Kasumi-1 (cell line): ENCODE data around the gene OR2F1.

Experiments used
- DNase-seq, 2 experiments: peaks; one replicate each; lab custom pipeline; 2025; lab: John Stamatoyannopoulos, UW

The OR2F1 gene, protein sequence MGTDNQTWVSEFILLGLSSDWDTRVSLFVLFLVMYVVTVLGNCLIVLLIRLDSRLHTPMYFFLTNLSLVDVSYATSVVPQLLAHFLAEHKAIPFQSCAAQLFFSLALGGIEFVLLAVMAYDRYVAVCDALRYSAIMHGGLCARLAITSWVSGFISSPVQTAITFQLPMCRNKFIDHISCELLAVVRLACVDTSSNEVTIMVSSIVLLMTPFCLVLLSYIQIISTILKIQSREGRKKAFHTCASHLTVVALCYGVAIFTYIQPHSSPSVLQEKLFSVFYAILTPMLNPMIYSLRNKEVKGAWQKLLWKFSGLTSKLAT

DNA sequence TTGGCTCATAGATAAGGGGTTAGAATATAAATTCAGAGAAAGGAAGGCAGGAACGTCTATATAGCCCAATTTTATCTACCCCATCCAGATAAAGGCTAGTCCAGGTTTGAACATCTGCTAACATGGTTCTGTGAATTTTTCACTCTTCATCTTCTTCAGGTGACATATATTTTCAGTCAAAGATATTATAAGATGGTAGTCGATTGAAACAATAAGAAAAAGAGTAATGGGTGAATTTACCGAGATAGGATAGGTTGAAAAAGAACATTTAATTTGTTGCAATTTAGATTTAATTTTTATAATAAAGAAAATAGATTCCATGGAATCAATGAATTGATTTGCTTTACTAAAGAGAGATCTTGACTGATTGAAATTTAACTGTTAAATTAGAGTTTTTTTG is at the start of gene OR2F1:
TSS of gene OR2F1 (plus strand) at position 301 of the 400 bp plus-strand sequence. CDS start 5,127 bp downstream, outside the sequence.
- no peak for DNase-seq

DNA sequence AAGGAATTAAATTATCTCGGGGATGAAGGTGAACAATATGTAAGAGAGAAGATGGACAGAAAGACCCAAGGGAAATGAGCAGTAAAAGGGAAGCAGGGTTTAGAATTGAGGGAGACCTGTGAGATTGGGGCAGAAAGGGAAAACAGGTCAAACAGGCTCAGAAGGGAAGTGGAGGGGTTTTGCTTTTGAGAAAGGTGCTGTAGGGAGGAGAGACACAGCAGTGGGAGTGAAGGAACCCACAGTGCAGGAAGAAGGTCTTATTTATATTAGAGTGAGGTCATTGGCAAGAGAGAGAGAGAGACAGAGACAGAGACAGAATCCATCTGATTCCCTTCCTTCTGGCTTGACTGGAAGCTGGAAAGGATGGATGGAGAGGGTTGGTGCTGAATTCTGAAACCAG is 49.1 kb upstream of the OR2F1 start:
- DNase-seq, result no peak

DNA sequence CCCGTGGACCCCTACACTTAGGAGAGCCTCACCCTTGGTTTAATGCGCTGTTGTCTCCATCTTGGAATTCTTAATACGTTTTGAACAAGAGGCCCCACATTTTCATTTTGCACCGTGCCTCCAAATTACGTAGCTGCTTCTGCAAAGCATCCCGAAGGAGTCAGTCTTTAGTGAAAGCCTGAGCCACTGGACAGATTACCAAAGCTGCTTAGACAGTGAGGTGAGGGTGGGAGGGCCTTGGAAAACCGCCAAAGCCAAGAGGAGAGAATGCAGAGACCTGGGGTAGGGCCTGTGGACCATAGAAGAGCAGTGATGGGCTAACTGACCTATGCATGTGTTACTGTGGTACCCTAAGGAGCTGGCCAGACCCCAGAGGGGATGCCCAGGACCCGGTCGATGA is 48.5 kb upstream of the OR2F1 start:
- no peak for DNase-seq

DNA sequence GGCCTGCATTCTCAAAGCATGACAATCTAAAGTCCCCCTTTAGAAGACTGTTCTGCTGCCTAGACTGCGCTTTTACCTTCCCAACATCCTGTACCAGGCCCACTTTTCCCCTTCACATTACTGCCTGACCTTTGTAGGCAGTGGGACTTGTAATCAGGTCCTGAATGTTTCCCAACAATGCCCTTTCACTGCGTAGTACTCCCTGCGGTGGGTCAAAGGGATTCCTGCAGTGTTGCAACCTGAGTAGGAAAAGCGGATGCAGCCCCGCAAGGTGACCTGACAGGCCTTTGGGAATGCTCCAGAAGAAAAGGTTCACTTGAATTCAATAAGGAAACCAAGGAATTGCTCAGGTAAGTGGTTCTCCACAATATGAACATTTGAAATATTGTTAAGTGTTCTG is 47.7 kb upstream of the OR2F1 start:
- DNase-seq, result no peak

DNA sequence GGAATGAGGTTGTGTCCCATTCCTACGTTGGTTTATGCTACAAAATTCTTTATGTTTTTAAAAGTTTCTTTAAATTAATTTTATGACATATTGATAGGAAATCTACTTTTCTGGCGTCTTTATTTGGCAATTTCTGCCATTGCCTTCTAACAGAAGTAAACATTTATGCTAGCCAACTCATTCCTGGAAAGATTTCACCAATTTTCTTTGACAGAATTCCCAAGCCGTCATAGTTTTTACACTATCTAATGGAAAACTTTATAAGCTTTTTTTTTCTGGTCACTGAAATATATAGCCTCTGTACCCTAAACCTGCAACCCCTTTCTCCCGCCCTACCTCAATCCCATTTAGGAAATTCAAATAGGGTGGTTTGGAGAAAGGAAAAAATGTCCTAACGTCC is 46.5 kb upstream of the OR2F1 start:
- DNase-seq, result no peak

DNA sequence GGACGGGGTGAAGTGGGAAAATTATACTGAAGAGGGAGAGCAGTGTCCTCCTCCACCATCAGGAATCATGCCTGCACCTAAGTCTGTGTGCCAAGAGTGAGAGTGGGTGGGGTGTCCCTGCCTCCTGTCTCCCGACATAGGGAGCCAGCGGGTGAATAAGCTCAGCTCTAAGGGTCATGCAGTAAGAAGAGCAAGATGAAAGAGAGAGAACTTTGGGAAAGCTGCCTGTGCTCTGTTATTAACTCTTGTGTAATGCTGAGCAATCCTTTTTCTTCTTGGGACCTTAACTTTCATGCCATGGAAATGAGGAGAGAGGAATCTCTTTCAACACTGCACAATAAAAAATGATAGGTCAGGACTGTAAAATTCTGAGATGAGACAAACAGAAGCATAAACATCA is 44.8 kb upstream of the OR2F1 start:
- no peak for DNase-seq

DNA sequence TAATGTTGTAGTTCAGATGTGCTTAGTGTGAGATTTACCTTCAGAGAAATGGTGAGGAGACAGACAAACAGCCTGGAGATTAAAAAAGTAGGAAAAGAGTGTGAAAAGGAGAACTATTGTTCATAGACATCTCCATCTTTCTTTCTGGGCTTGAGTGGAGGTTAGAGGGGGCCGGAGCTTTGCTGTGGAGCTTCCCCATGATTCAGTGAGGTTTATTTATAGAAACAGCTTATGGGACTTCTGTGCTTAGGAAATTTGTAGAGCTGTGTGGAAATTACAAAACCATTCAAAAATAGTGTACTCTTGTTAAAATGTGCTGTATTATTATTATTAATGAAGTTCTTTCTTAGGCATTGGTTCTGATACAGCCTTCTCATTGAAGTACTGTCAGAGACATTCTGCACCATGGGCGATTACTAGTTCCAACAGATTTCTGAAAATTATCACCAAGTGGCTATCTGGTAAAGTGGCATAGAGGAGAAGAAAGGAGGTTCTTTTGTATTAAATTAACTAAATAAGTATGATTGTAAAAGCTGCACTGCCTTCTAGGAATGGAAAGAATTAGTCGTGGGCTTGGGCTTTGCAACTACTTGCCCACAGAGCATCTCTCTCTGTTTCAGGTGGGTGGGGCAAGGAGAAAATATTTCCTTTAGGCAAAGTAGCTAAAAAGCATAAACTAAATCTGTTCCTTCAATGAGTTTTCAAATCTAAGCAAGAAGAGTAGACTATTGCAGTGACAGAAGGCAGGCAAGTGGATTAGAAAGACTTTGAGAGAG is 44.0 kb upstream of the OR2F1 start:
- no peak for DNase-seq

DNA sequence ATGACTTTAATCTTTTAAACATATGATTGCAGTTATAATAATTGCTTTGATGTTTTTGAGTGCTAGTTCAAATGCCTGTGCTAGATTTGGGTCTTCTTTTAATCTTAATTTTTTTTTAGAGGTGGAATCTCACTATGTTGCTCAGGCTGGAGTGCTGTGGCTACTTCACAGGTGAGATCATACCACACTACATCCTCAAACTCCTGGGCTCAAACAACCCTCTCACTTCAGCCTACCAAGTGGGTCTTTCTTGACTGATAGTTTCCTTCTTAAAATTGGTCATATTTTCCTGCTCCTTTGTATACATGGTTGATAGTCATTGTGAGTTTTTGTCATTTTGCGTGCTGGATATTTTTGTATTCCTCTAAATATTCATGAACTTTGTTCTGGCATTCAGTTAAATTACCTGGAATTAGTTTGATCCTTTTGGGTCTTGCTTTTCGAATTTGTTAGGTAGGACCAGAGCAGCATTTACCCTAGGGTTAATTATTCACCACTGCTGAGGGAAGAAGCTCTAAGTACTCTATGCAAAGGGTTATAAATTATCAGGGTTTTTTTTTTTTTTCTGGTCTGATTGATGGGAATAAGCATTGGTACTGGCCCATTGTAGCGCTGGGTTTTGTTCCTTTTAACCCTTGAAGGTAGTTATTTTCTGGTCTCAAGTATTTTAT is 40.6 kb upstream of the OR2F1 start:
- DNase-seq, result no peak

DNA sequence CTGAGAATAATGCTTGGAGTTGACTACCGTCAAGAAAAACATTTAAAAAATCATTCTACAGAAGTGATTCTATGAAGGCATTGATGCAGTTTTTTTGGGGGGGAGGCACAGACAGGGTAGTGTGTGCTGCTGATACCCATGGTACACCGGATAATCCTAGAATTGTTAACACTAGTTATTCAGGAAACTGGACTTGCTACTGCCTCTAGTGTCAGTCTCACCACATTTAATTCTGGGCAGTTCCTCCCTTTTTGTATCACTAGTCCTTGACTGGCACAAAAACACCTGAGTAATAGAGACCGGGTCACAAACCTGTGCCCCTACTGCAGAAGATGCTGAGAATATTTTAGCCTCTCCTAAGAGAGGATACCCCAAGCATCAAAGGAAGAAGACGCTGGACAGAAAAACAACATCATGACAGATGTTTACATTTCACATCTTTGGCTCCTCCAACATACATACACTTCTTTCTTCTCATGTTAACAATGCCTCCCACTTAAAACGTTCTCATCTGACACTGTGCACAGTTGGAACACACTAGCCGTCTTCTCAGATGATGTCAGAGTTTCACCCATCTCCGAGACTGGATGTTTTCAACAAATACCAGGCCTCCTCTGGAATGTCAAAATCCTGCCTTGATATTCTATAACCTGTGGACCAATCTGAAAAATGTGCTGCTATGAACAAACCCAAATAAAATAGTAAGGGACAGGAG is 39.5 kb upstream of the OR2F1 start:
- no peak for DNase-seq

DNA sequence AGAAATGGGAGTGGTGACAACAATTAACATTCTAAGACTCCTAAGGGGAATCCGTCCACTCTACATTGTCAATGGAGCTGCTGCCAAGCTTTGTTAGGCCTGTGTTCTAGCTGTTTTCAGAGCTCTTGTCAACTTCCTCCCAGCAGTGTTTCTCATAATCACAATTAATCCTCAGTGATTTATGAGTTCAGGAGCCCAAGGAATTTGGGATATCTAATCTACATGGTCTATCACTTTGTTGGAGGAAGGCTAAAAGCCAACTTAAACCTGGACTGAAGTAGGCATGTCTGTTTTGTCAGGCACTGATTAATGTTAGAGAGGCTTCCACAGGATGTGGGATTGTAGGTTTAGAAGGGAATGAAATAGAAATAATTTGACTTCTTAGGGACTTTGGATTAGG is 29.8 kb upstream of the OR2F1 start:
- no peak for DNase-seq

DNA sequence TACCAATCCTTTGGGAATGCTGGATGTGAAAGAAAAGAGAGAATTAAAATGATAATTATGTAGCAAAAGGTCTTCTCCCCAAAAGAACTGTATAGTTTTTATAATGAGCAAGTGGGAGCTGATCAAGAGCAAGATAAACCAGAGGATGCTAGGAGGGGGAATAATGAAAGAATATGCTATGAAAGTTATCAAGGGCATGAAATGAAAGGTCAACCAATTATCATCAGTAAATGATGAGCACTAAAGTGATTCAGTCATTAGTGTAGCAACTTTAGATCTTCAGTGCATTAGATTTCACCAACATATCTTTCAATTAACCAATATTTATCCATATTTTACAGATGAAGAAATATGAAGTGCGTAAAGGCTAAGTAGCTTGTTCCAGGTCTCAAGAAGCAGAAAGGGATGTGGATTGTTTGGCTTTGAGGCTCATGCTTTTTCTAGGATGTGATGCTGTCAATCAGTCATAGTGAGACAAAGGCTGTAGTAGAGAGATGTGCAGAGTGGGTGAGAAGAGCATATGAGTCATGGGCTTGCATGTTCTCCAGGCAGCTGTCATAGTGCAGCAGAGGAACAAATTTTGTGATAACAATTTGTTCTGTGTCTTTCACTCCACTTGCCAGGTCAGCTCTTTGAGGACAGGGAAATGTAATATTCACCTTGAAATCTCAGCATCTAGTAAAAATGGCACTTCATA is 25.3 kb upstream of the OR2F1 start:
- no peak for DNase-seq

DNA sequence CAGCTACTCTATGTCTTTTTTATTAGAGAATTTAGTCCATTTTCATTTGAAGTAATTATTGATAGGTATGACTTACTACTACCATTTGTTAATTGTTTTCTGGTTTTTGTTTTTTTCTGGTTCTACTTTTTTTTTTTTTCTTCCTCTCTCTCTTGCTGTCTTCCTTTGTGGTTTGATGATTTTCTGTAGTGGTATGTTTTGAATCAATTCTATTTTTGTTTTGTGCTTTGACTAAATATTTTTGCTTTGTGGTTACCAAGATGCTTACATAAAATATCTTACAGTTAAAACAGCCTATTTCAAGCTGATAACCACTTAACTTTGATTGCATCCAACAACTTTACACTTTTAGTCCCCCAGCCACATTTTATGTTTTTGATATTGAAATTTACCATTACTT is 22.9 kb upstream of the OR2F1 start:
- no peak for DNase-seq

DNA sequence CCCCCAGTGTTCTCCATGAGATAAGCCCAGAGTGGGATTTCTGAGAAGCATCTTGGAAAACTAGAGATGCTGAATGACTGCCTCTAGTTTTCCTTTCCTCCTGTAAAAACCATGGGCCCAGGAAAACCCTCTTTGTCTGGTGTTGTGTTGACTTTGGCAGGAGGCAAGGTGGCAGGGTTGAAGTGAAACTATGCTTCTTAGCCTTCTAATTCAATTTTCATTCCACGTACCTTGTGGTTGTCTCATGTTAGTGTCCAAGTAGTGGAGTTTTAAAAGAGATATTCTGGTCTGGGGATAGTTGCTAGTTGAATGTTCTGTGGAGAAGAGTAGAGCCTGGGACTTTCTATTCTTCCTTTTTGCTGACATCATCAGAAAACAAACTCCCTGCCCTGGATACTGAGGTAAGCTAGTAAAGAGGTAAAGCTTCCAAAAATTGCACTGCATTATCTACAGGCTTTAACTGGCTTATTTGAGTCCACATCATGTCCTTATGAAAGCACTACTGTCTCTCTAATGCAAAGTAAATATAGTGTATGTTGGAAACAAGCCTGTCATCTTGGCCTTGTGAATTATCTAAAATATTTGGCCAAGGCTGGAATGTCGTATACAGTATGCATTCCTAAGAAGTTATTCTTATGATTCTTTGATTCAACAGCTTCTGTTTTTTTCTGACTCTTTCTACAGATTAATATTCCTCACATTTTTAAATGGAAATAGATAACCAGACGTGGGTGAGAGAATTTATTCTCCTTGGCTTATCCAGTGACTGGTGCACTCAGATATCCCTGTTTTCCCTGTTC is 19.9 kb upstream of the OR2F1 start, which contains the start of gene OR2F2:
TSS of gene OR2F2 (plus strand) at position 708 of the 800 bp plus-strand sequence. CDS start at position 708, 0 bp downstream.
- no peak for DNase-seq

DNA sequence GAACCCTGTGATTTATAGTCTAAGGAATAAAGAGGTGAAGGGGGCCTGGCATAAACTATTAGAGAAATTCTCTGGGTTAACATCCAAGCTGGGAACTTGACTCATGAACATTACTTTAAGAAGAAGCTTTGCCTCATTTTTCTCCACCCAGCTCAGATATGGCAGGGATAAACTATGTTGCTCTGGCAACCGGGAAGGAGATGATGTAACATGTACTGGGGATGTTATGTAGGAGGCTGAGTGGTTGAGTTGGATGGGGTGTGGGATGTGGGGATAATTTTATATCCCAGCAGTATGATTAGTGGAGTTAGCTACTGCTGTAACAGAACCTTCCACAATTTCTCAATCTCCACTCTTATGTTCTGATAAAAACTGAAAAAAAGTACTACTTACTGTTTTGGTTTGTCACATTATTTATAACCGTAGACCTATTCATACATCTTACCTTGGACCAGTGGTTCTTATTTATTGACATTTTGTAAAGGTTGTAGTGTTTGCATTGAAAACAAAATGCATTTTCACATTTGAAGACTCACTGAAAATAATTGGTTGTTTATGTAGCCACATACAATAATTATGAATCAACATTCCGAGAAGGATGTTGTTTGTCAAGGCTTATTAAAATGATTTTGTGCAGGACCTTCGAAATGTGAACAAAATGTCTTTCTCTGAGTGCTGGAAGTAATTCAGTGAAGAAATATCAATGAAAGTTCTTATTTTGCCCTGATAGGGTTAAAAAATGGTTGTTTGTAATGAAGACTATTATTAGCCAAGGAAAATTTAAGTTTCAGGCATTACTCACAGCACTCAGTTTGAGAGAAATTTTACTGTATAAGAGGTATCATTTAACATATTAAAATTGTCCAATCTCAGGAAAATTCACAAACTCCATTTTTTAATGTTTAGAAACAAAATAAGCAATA is 18.3 kb upstream of the OR2F1 start:
- DNase-seq, result no peak

DNA sequence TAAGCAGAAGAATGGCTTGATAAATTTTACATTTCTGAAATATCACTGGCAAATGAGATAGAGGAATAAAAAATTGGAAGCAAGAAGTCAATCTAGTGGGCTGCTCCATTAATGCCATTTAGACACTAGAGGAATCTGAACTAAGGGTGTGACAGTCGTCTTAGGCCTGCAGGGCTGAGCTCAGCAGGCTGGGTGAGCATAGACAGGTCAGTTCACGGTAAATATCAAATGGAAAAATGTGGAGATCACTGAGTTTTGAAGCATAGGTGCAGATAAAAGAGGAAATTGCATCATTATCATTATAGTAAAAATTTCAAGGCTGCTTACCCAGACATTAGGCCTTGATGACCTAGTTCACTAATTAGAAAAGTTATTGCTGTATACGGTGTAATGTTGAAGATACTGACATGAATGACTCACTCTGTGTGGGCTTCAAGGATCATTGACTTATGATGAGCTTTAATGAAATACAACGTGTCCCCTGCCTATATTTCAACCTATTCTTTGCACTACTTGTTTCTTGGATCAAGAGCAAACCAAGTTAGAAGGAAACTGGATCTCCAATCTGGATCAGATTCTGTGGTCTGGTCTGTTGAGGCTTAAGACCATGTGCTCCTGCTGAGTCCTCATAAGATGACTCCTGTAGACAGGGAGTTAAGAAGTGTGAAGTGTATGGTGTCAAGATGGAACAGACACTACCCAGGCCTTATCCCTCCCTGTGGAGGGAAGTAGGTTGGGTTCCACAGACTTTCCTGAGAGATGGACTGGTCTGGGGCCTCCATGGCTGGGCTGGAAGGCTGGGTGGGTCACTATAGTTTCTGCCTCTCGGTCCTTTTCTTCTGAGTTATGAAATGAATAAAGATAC is 16.0 kb upstream of the OR2F1 start:
- DNase-seq, result no peak

DNA sequence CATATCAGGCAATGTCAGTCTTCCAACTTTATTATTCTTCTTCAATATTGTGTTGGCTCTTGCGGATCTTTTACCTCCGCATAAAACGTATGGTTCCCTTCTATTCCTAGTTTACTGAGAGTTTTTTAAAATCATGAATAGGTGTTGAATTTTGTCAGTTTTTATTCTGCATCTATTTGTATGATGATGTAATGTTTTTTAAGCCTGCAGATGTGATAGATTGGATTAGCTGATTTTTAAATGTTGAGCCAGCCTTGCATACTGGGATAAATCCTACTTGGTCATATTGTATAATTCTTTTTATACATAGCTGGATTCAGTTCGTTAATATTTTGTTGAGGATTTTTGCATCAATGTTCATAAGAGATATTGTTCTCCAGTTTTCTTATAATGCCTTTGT is 9.2 kb upstream of the OR2F1 start:
- DNase-seq, result no peak

DNA sequence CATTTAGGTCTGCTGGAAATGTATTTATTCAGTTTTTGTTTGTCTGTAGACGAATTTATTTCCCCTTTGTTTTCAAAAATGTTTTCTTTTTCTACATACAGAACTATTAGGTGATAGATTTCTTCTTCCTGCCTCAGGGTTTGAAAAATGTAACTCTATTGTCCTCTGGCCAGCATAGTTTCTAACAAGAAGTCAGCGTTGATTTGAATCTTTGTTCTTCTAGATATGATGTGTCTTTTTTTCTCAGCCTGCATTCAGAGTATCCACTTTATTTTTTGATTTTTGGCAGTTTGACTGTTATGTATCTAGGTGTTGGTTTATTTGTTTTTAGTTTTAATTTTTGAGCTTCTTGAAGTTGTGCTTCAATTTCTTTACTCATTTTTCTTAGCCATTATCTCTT is 7.5 kb upstream of the OR2F1 start:
- DNase-seq, result no peak

DNA sequence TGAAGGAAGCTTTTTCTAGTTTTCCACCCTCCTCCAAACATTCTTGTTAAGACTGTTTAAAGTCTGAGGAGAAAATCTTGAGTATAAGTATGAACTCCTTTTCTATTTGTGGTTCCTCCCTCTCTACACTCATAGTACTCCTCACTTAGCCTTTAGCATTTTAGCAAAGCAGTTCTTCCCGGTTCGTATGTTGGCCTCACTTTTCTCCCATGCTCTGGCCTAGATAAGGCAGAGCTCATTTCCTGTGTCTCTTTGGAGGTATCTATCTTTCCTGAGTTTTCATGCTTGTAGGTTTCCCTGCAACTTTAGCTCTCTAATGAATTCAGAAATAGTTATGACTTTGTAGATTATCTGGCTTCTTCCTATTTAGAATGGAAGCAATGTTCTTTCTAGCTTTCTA is 5.9 kb upstream of the OR2F1 start:
- DNase-seq, result no peak

DNA sequence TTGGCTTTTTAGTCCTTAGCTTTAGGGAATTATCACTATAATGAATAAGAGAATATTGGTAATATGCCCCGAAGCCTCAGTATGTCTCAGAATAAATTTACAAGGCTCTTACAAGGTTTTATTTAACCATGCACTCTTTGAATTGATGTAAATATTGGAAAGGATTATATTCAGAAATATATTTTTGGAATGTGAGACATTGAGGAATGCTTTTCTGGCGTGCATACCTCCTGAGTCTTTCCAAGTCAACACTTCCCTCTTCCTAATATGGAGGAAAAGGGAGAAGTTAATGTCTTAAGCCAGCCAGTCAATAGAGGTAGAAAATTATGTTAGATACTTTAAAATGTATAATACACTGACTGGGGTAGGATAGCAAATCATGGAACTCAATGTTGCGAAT is 1.2 kb upstream of the OR2F1 start:
- no peak for DNase-seq
